Fibroblast of lung (primary cell): ENCODE data around the gene C7orf57. TPM values are rescaled to one million over a fixed set of nuclear protein-coding genes. Genes with fewer than 3 reads are reported as not detected.

Source experiments
- DNase-seq, 2 donors: peaks; one replicate each; pipeline versions ENCODE4 v3.0.0 to v3.0.0-alpha.2; 2010; ENCODE audit warnings: low read depth in 2 of 2
- H2AFZ ChIP-seq: 2 replicates; pipeline ENCODE4 v1.5.1; 2012; ENCODE audit warnings: low read length, control low read depth, inconsistent platforms
- H3K27ac ChIP-seq: 2 replicates; pipeline ENCODE4 v1.5.1; 2011; ENCODE audit warnings: low read length, control low read depth; ENCODE audit not compliant: insufficient read depth
- H3K27me3 ChIP-seq: 2 replicates; pipeline ENCODE4 v1.5.1; 2011; ENCODE audit warnings: mild to moderate bottlenecking, low read length; ENCODE audit not compliant: control insufficient read depth, insufficient read depth
- H3K36me3 ChIP-seq: 2 replicates; pipeline ENCODE4 v1.5.1; 2011; ENCODE audit warnings: low read length; ENCODE audit not compliant: control insufficient read depth, insufficient read depth
- H3K4me1 ChIP-seq: 2 replicates; pipeline ENCODE4 v1.5.1; 2011; ENCODE audit warnings: low read length; ENCODE audit not compliant: control insufficient read depth, insufficient read depth; ENCODE audit errors: extremely low read depth
- H3K4me2 ChIP-seq: 2 replicates; pipeline ENCODE4 v1.5.1; 2011; ENCODE audit warnings: low read length, control low read depth; ENCODE audit not compliant: insufficient read depth; ENCODE audit errors: extremely low read depth
- H3K4me3 ChIP-seq, 4 experiments: fragments of 200-600 bp in 1 of 4; sonication (generic) in 1 of 4; replicated peaks in 1 of 4; 2 replicates each; pipeline ENCODE4 v1.5.1; 2011 to 2016; ENCODE audit warnings: low read length in 4 of 4, low read depth in 3 of 4, mild to moderate bottlenecking in 3 of 4, control low read depth in 2 of 4, inconsistent platforms in 1 of 4, mixed read lengths in 1 of 4; ENCODE audit not compliant: insufficient read depth in 1 of 4; ENCODE audit errors: control extremely low read depth in 1 of 4
- H3K79me2 ChIP-seq: 2 replicates; pipeline ENCODE4 v1.5.1; 2012; ENCODE audit warnings: mild to moderate bottlenecking, low read length, inconsistent platforms; ENCODE audit not compliant: control insufficient read depth, insufficient read depth
- H3K9ac ChIP-seq: 2 replicates; pipeline ENCODE4 v1.5.1; 2011; ENCODE audit warnings: mild to moderate bottlenecking, low read length, control low read depth; ENCODE audit not compliant: insufficient read depth
- H3K9me3 ChIP-seq: 2 replicates; pipeline ENCODE4 v1.5.1; 2012; ENCODE audit warnings: low read depth, low read length; ENCODE audit not compliant: control insufficient read depth, insufficient read depth
- H4K20me1 ChIP-seq: 2 replicates; pipeline ENCODE4 v1.5.1; 2011; ENCODE audit warnings: low read length; ENCODE audit not compliant: control insufficient read depth, insufficient read depth; ENCODE audit errors: extremely low read depth
- CTCF ChIP-seq, 2 donors: IDR thresholded peaks in 1 of 2; conservative IDR thresholded peaks in 1 of 2; 1 replicate in 1 of 2; 2 replicates in 1 of 2; pipeline ENCODE4 v1.5.1; 2011 to 2012; ENCODE audit warnings: low read length in 2 of 2, control low read depth in 1 of 2, inconsistent platforms in 1 of 2, low read depth in 1 of 2, mild to moderate bottlenecking in 1 of 2
- EZH2 ChIP-seq: IDR thresholded peaks from 2 replicates; pipeline ENCODE4 v1.5.1; 2012; ENCODE audit warnings: low read length, control low read depth, mild to moderate bottlenecking; ENCODE audit errors: missing control alignments
- polyA plus RNA-seq, 2 donors: library from polyadenylated mRNA; depleted of rRNA in 1 of 2; stranded (reverse) in 1 of 2; unstranded in 1 of 2; fragments of >200 nt; gene quantifications; 2 replicates each; pipeline ENCODE4 v1.2.1, GENCODE V29; 2011 to 2012; ENCODE audit warnings: missing spikeins in 1 of 2
- total RNA-seq: library from RNA; depleted of rRNA; stranded (reverse); fragments of >200 nt; gene quantifications from 2 replicates; pipeline ENCODE4 v1.2.1, GENCODE V29; 2014

C7orf57 gene
- total and polyA plus RNA-seq, 2 donors (not counting 1 experiment from before 2014, with no cell fraction given): not detected

GRCh38 chr7:48048113-48048512, 12.8 kb downstream of the C7orf57 start:
- Histone ChIP-seq H3K79me2 (no peaks in the 10 kb centered on the region), H4K20me1 (no peaks in the 10 kb centered on the region), H3K27ac (no peak overlapping the region), H3K36me3 (no peaks in the 10 kb centered on the region), H3K9me3 (no peaks in the 10 kb centered on the region), H3K9ac (no peak overlapping the region), H3K4me1 (no peaks in the 10 kb centered on the region), H3K27me3 (no peaks in the 10 kb centered on the region), H2AFZ (no peak overlapping the region), H3K4me2 (no peak overlapping the region), H3K4me3 (no peak overlapping the region)
- DNase-seq: no peak
- TF ChIP-seq EZH2: no peak
- no peak for TF ChIP-seq CTCF (conservative IDR thresholded peaks at IDR 0.05 in 1 of 2, IDR thresholded peaks at IDR 0.05 in 1 of 2; ENCODE audit: low read depth in 1 of 2, low read length in 2 of 2)

DNA sequence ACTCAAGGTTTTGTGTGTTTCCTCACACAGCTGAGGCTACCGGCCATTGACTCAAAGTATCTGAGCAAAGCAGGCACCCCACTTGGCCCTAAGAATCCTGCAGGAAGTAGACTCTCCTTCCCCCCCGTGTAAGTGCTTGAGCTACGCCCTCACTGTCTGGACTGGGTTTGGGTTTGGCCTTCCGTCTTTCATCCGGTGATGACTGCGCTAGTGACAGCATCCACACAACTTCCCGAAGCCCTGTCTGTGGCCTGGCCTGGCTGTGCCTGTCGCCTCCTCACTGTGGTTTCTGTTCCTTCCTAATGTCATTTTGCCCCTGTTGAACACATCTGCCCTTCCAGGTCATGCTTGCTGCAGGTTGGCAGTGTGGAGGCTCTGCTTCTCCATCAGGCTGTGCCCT, 14.5 kb downstream of the C7orf57 start:
- no peaks in the 10 kb centered on the region for H3K4me1 ChIP-seq
- DNase-seq: no peak
- no peaks in the 10 kb centered on the region for H3K79me2 ChIP-seq
- H3K9me3 ChIP-seq: no peaks in the 10 kb centered on the region
- no peaks in the 10 kb centered on the region for H3K27me3 ChIP-seq
- H3K36me3 ChIP-seq: no peaks in the 10 kb centered on the region
- H4K20me1 ChIP-seq: no peaks in the 10 kb centered on the region
- H2AFZ ChIP-seq: no peak overlapping the region
- H3K4me3 ChIP-seq: no peak overlapping the region
- H3K9ac ChIP-seq: no peak overlapping the region
- TF ChIP-seq CTCF (conservative IDR thresholded peaks at IDR 0.05 in 1 of 2, IDR thresholded peaks at IDR 0.05 in 1 of 2; ENCODE audit: low read depth in 1 of 2, low read length in 2 of 2) (no peak), EZH2 (no peak)
- no peak overlapping the region for H3K27ac ChIP-seq
- no peak overlapping the region for H3K4me2 ChIP-seq

DNA sequence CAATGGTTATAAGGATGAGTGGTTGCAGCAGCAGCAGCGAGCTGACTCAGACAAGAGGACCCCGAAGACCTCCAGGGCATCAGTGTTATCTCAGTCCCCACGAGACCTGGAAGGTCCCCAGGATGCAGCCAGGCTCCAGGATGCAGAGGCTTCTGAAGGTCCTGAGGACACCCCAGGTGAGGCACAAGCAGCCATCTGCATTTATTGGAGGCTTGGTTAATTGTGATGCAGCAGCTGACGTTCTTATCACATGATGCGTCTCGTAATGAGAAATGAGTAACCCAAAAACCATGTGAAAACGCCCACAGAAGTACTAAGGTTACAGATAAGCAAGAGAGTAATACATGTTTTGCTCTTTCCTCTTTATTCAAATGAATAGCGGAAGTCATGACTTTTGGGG, 17.4 kb downstream of the C7orf57 start:
- no peak overlapping the region for H3K27ac ChIP-seq
- no peak overlapping the region for H2AFZ ChIP-seq
- DNase-seq: peak; percentile 30 to 86

More for the DNA sequence above, 17.4 kb downstream of the C7orf57 start:
- no peaks in the 10 kb centered on the region for H3K9me3 ChIP-seq
- no peak overlapping the region for H3K4me3 ChIP-seq
- no peaks in the 10 kb centered on the region for H4K20me1 ChIP-seq
- H3K4me2 ChIP-seq: no peak overlapping the region
- H3K79me2 ChIP-seq: no peaks in the 10 kb centered on the region
- no peaks in the 10 kb centered on the region for H3K4me1 ChIP-seq
- H3K27me3 ChIP-seq: no peaks in the 10 kb centered on the region
- H3K36me3 ChIP-seq: no peaks in the 10 kb centered on the region
- no peak for TF ChIP-seq EZH2
- TF ChIP-seq CTCF (conservative IDR thresholded peaks at IDR 0.05 in 1 of 2, IDR thresholded peaks at IDR 0.05 in 1 of 2; ENCODE audit: low read depth in 1 of 2, low read length in 2 of 2): no peak
- no peak overlapping the region for H3K9ac ChIP-seq
